GM19463 (cell line): ENCODE data around the gene PLA2G6.

ENCODE experiments used
- ATAC-seq: cut with Tn5 transposase; IDR thresholded peaks from one replicate; pipeline ENCODE4 v1.9.1; 2021; ENCODE audit warnings: mild to moderate bottlenecking, moderate library complexity; ENCODE audit not compliant: unreplicated experiment

Gene PLA2G6

DNA sequence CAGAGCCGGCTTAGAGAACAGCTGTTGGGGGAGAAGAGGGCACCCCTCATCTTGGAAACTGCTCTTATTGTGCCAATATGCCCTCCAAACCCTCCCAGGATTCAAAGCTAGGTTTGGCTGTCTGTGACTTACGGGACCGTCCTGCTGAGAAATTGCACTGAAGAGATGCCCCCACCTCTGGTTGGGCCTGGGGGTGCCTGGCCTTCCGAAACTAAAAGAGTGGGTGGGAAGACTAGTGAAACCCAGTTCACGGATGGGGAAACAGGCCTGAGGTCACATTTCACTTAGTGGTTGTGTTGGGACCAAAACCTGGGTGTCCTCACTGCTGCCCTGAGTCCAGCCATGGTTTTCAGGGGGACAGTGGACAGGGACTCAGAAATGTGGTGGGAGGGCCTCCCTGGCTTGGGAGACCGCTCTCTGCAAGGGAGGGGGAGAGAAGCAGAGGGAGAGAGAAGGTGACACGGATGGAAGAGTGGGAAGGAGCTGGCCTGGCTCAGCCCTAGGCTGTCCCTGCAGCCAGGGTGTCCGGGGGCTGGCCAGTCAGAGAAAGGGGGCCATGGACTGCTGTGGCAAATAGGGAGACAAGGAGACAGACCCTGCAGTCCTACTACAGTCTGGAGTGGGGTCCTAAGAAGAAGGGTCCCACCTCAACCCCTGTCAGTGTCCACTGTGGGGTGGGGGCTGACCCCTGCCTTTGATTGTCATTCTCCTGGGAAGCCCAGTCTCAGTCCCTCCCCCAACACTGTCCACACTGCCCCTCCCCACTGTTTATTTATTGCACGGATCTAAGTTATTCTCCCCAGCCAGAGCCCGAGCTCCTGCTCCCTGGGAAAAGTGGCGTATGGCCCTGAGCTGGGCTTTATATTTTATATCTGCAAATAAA lies 33.8 kb upstream of the PLA2G6 start:
- ATAC-seq: no peak

DNA sequence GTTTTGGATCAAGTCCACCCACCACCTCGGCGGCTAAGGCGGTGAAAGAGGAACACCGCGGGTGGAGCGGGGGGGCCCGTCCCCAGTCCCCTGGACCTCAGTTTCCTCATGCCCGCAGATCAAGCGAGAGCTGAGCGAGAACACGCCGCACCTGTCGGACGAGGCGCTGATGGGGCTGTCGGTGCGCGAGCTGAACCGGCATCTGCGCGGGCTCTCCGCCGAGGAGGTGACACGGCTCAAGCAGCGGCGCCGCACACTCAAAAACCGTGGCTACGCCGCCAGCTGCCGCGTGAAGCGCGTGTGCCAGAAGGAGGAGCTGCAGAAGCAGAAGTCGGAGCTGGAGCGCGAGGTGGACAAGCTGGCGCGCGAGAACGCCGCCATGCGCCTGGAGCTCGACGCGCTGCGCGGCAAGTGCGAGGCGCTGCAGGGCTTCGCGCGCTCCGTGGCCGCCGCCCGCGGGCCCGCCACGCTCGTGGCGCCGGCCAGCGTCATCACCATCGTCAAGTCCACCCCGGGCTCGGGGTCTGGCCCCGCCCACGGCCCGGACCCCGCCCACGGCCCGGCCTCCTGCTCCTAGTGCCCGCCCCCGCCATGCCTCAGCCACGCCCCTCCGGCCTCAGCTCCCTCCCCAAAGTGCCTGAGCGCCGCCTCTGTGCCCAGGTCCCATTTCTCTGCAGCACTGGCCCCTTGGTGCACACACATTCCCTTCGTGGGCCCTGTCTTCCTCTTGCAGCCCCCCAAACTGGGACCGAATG lies 32.8 kb upstream of the PLA2G6 start:
- no peak for ATAC-seq

DNA sequence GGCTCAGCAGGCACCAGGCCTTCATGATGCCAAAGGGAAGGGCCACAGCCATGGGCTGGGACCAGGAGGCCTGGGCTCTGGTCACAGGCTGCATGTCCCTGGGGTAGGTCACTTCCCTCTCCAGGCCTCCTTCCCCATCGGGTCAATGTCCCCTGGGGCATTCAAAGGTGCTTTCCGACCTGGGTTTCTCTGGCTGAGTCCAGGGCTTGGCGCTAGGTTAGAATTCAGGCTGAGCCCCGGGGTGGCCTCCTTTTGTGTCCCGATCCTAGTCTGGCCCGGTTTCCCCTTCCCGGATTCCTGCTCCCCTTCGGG lies 32.3 kb upstream of the PLA2G6 start:
- no peak for ATAC-seq

DNA sequence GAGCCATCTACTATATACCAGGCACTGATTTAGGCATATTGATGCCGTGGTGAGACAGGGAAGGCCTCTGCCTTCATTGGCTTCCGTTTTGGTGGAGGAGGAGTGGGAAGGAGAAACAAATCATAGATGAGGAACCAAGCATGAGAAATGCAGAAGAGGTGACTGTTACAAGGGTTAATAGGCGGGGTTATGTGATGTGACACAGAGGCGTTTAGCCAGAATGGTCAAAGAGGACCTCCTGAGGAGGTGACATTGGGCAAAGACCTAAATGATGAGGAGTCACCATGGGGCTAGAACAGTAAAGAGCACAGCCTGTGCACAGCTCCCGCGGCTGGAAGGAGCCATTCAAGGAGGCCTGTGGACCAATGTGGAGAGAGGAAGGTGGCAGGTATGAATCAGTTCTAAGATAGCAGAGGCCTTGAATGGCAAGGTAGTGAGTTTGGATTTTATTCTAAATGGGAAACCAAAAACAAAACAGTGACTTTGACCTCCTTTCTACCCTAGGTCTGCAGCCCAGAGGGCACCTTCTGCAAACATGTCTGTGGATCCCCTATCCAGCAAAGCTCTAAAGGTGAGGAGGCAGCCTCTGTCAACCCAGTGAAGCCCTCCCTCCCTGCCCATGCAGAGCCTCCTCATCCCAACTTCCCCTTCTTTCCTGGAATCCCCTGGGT lies 31.8 kb upstream of the PLA2G6 start:
- no peak for ATAC-seq

DNA sequence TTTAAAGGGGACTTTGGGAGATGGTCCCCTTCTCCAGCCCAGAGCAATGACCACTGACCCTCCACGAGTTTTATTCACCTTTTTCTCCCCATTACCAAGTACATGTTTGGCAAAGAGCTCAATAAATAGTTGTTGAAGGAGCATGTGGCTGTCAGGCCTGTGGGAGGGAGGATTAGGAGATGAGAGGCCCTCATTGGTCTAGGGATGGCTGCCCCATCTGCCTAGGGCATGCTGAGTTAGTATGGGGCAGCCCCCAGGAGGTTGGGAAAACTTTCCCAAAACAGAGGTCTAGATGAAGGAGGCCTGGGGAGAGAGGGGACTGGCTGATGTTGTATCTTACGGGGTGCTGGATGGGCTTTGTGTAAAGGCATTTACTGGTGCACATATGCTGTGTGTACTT lies 30.8 kb upstream of the PLA2G6 start:
- no peak for ATAC-seq

DNA sequence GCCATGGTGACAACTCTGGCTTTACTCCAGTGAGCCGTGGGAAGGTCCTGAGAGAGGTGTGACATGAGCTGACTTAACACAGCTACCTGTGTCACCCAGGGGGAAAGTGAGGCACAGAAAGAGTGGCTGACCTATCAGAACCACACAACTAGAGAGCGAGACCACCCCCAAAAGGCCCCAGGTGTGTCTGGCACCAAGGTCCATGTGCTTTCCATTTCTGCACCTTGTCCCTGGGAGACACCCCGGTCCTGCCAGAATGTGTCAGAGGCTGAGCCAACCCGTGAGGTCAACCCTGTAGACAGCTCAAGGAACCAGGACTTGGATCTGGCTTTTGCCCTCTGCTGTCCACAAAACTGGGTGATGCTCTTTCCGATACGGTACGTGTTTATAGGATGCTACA lies 29.9 kb upstream of the PLA2G6 start:
- ATAC-seq: no peak

DNA sequence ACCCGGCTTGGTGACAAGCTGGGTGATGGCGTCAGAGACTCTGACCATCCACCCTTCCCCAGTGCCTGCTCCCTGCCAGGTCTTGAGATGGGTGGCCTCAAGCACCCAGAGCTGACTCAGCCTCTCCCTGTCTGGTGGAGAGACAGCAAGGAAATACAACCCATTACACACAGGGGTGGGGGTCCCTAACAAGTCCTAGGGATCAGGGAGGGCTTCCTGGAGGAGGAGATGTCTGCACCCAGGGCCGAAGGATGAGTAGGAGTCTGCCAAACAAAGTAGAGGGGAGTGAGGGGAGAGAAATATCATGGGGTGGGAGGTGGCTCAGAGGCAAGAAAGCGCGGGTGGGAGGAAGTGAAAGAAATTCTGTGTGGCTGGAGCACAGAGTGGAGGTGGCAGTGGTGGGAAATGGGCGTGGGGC lies 26.9 kb upstream of the PLA2G6 start:
- no peak for ATAC-seq

DNA sequence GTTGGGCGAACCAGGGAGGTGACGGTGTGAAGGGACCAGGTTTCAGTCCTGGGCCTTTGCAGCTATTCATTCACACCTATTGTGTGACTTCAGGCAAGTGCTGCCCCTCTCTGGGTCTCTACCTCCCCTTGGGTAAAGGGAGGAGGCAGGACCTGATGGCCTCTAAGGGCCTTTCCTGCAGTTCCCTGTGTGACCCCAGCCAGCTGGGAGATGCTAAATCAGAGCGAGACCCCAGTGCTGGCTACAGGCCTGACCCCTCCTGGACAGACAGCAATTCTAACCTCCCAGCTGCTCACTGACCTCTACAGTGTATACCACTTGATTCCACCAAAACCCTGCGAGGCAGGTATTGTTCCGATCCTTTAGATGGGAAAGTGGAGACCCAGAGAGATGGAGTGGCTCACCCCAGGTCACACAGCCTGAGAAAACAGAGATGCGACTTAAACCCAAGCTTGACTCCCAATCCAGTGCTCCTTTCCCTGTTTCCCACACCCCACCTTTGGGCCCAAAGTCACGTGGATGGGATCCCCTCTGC lies 26.3 kb upstream of the PLA2G6 start:
- ATAC-seq: no peak

DNA sequence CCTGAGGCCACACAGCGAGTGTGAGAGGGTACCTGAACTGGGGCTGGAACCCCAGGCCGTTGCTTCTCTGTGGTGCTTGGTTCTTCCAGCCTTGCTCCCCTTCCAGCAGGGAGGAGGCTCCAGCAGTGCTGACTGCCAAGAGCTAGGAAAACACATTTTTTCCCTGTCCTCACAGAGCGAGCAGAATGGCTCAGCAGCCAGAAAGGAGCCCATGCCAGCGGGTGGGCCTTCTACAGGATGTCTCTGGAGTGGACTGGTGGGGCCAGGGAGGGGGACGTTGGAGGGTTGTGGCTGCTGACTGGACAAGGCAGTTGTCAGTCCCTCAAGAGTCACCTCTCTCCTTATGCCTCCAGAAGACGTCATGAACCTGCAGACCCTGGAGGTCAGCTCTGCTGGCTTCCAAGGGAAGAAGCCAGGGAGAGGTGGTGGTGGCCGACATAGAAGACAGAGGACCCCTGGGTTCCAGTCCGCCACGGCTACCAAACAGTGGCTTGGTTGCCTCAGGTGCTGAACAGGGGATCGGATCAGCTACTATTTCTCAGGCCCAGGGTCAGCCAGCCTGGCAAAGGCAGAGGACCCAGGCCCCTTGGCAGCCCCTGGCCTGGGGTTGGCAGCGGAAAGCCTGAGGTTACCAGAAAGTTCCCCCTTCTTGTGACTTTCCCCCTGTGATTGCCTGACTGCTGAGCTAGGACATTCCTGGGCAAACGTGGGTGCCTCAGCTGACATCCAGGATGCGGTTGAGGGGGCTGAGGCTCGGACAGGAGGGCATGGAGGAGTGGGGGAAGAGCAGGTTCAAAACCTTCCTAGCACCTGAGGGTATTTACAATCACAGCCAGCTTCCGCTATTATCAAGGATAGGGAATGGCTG lies 23.9 kb upstream of the PLA2G6 start:
- ATAC-seq: no peak

DNA sequence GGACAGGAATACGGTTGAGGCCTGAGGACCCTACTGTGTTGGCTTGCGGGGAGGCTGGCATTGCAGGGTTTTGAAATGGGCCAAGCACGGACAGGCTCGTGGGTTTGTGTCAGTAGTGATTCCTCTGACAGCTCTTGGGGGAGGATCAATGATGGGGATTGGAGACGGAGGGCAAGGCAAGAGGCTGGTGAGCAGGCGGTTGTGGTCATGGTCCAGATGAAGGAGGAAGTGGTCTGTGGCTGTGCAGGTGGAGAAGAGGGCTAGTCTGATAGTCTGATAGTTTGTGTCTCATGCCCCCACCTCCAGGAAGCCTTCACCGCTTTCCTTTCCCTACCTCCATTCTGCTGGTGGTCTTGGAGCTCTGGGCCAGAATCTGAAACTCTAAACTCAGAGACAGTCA lies 23.2 kb upstream of the PLA2G6 start:
- no peak for ATAC-seq

DNA sequence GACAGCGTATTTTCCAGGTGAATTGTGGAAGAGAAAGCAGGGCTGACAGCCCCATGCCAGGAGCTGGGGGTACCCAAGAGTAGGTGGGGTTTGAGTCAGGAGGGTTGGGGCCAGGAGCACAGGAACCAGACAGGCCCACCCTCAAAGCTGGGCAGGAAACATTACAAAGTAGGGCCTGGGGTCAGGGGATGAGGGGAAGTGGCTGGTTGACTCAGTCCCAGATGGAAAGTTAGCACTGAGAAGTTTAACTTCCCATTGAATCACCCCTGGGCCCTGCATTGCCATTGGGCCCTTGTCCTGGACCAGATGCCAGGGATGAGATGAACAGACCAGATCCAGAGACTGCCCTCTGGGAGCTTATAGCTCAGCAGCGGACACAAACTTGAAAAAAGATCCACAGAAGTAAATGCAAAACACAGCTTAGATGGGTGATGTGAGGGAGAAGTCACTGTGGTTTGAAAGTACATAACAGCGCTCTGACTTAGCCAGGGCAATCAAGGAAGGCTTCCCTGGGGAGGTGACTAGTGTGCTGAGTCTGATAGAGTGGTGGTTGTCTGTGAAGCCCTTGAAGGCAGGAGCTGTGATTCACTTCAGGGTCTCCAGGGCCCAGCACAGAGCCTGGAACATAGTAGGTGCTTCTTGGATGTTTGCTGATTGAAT lies 22.4 kb upstream of the PLA2G6 start:
- no peak for ATAC-seq

DNA sequence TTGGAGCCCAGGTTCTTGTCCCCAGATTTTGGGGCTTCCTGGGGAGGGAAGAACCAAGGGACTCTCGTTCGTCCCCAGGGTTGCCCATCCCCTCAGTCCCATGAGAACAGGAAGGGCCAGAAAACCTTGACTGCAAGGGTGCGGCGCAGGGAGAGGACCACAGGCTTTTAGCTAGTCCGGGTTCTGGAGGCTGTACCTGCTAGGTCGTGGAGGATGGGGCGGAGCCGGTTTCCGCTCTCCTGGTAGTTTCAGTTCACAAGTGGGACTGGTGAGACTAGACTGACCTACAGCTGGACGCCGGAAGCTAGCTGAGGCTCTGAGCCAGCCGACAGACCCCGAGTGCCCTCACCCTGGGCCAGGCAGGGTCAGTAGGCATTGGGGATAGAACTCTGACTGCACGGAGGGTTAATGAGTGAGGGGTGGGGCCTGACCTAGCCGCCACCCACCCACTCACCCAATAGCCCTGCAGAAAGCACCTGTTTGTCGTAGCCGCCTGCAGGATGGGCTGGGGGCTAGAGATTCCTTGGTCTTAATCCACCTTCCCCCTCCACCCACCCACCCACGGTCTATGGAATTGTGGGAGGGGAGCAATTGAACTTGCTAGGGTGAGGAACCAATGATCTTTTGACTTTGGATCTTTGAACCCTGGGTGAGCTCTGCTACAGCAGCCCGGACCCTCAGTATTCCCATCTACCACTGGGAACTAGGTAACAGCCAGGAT lies 21.6 kb upstream of the PLA2G6 start:
- ATAC-seq: no peak

DNA sequence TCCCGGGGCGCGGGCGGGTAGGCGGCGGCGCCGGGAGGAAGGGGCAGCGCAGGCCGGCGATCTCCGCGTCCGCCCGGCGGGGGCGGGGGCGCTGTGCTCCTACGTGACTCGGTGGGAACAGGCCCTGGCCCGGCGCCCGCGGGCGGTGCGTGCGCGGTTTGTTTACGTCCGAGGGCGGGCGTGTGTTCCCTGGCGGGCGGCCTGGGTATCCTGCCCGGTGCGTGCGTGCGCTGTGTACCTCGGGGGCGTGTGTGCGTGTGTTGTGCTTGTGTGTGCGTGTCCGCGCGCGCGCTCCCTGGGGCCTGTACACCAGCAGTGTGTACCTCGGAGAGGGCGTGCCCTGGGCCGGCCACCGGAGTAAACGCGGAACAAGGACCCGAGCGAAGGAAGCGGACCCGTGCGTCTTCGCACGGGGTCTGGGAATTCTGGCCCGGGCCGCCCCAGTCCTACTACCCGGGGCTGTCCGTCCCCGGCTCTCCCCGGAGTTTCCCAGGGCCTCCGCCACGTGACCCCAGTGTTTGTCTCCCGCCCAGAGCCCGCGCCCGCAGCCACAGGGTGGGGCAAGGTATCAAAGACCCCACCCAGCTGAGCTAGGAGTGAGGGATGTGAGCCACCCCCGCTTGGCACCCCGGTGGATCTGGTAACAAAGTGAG lies 20.9 kb upstream of the PLA2G6 start:
- ATAC-seq: no peak

DNA sequence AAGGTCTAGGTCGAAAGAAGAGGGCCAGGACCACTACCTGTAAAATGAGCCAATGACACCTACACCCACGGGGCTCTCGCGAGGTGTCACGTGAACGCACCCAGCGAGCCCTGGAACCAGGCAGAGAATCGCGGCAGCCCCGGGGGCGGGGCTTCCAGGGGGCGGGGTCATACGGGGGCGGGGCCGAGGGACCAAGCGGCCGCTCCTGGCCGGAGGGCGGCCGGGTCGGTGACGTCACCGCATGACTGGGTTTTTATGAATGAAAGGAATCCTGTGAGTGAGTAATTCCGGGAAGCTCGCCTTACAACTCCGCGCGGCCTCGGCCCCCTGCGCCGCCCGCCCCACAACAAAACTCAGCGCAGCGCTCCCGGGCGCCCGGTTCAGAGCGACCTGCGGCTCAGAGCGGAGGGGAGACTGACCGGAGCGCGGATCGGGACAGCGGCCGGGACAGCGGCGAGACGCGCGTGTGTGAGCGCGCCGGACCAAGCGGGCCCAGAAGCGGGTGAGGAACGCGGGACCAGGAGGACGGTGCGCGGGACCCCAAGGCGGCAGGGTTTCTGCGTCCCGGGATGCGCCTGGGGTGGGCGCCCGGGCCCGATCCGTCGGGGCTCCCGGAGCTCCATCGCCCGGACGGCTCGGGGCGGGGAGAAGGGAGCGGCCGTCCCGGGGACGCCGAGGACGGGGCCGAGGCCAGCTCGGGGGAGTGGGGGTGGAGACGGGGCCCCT lies 20.2 kb upstream of the PLA2G6 start, which contains the start of gene MAFF:
MAFF (plus strand) TSS at position 284 of the 726 bp plus-strand sequence. CDS start 11,860 bp downstream, outside the sequence.
- ATAC-seq: peak; percentile 57

DNA sequence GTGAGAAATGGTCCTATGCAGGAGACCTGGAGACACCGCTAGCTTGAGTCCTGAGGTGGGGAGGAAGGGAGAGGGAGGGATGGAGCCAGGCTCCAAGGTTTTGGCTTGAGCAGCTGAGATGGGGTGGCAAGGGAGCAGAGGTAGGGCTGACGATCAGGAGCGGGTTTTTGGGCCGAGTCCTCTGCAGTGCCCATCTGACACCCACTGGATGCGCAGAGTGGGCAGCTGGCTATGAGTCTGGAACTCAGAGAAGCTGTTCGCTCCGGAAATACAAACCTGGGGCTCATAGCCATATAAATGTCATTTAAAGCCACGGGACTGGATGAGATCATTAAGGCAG lies 19.7 kb upstream of the PLA2G6 start:
- no peak for ATAC-seq

DNA sequence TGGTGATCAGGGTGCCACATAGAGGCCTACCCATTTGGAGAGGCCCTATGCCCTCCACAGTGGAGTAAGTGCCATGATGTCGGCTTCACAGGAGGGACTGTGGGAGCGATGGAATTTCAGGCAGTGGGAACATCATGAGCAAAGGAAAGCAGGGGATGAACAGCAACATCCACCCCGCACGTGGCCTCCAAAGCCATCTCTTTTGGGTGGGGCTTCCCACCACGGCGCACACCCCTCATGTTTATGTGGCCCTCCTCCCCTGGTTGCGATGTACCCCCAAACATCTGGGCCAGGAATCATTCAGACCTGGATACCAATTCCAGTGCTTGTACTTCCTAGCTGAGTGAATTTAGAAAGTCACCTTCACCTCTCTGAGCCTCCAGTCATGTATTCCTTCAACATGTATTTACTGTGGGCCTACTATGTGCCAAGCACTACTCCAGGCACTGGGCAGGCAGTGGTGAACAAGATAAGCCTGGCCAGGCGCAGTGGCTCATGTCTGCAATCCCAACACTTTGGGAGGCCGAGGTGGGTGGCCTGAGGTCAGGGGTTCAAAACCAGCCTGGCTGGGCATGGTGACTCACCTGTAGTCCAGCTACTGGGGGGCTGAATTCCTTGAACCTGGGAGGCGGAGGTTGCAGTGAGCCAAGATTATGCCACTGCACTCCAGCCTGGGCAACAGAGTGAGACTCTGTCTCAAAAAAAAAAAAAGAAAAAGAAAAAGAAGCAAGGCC lies 18.4 kb upstream of the PLA2G6 start:
- no peak for ATAC-seq

DNA sequence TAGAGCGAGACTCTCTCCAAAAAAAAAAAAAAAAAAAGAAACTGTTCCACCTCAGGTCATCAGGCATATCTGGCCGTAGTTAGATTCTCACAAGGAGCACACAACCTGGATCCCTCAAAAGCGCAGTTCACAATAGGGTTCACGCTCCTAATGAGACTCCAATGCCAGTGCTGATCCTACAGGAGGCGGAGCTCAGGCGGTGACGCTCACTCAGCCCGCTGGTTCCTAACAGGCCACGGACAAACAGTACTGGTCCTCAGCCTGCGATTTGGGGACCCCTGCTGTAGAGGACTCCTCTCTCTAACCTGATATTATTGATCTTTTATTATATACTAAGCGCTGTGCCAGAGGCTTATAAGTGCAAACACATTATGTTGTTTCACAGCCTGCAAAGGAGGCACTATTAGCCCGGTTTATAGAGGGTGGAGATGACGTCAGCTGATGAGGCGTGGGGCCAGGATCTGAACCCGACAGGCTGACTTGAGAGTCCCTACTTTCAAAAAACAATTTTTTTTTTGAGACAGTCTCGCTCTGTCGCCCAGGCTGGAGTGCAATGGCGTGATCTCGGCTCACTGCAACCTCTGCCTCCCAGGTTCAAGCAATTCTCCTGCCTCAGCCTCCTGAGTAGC lies 15.3 kb upstream of the PLA2G6 start:
- no peak for ATAC-seq
